ENCODE results near the gene ANTXR2.

Gene ANTXR2

DNA sequence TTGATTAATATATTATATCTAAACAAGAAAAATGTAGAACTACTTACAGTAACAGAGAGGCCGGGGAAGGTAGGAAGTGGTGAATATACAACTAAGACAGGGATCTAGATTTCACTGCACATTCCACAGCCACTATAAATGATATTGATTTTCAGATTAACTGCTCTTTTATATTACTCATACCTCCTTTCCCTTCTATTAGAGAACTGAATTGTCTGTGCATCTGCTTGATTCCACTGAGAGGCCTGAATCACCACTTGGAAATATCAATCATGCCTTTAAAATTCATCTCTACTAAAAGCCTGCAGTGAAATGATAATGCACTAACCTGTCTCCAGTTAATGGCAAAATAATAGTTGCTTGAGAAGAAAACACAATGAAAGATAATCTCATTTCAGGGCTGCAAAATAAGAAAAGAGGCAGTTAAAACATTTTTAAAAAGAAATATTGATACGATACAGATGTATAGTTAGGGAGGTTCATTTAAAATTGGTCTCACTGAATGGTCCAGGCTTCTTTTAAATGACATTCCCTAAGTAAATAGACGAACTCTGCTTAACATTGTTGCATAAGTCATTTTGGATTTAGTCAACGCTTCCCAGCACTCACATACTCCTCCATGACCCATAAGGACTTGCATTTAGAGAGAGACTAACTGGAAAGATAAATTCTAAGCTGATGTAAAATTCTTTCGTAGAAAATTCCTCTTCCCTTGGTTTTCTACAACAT is 3.8 kb downstream of the ANTXR2 start:
- DNase-seq, result no peak

DNA sequence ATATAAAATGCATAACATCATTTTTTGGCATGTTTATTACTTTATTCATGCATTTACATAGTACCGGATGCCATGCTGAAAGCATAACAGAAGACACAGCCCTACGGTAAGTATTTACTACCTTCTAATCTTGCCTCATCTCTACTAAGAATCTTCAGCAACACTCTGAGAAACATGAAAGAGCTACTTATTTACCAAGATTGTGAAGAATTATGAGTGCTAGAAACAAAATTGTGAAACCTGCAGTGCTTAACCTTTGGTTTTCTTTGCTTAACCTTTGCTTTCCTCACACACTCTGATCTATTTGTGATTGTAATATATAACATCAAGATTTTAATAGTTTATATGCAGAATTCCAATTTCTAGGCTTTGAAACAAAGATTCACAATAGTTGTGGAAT is 7.4 kb downstream of the ANTXR2 start:
- no peak for DNase-seq

DNA sequence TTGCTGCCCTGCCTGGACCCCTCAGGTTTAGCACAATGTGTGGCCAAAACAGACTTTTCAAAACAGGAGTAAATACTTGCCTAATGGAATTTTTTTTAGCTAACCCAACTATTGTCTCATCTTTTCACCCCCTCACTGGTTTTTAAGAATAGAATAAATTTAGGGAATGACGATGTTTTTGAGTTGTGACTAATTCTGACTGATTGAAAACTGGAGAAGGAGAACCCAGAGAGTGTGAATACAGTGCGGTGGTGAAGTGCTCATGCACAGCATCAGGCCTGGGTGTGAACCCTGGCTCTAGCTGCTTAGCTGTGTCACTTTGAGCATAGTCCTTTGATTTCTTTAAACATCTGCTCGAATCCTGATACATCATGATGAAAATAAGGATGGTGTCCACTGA is 10.5 kb downstream of the ANTXR2 start:
- no peak for DNase-seq

DNA sequence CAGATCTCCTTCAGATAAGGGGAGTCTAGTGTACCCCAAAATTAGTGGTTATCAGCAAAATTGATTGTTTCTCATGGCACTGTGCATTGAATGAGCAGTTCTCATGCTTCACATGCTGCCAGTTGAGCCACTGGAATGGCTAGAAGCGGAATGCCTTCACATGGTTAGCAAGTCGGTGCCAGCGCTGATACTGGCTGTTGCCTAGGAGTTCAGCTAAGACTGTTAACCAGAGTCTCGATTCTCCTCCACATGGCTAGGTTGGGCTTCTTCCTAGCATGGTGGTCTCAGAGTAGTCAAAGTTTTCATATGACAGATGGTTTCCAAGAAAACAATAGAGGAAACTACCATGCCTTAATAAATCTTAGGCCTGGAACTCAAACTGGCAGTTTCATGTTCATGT is 12.2 kb downstream of the ANTXR2 start:
- DNase-seq, result no peak

DNA sequence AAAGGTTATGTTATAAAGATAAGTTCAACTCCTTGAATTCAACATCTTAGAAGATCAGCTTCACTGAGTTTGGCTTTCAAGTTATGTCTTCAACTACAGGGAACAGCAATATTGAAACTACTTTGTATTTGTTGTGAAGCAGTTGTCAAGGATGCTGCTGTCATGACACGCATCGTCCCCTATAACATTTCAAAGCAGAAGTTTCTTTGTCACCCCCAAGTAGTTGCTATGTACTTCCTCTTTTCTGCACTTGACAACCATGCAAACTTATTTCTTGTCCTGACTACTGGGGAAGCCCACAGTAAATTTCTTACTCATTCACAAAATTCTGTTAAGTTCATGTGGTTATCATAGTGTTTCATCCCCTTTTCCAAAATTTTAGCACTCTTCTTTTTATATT is 14.3 kb downstream of the ANTXR2 start:
- DNase-seq, result no peak

DNA sequence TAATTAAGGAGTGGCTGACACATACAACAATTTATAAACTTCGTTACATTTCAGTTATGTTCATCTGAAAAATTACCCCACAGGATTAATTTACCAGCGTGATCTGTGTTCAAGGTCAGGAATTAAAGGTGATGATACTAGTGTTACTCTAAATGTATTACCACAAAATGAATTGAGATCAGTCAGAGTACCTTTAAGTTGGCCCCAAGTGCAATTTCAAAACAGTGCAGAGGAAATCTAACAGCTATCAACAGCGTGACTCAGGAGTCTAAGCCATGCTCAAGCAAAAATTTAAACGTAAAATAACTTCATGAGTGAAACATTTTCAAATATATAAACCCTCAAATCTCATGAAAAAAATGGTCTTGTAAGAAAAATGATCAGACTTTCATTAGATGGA is 18.7 kb downstream of the ANTXR2 start:
- no peak for DNase-seq

DNA sequence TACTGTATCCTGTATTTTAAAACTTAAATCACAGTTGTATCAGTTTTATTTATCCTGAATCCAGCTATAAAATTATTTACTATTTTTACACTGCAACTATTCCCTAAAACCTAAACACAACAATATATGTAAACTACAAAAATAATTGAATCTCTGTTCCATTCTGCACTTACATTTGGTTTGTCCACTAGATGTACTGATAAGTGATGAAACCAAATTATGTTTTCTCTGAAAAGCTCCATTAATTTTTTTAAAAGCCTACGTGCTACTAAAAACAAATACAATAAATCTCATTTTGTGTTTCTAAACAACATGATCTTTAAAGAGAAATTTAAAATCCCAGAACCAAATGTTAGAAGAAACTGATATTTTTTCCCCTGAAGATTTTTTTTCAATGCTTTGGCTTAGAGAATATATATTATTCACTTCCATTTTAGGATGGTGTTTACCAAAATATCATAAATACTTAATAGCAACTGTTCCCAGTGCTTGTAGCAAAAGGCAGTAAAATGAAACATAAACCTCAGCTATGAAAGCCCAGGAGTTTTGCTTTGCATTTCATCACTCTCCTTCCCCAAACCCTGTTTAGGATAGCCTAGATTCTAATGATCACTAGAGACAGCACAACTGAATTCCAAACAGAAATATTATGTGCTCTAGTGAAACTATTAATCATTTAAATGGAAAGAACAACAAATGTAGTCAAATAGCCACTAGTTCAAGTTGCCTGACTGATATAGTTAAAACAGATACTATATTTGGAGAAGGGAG is 19.7 kb downstream of the ANTXR2 start:
- no peak for DNase-seq

DNA sequence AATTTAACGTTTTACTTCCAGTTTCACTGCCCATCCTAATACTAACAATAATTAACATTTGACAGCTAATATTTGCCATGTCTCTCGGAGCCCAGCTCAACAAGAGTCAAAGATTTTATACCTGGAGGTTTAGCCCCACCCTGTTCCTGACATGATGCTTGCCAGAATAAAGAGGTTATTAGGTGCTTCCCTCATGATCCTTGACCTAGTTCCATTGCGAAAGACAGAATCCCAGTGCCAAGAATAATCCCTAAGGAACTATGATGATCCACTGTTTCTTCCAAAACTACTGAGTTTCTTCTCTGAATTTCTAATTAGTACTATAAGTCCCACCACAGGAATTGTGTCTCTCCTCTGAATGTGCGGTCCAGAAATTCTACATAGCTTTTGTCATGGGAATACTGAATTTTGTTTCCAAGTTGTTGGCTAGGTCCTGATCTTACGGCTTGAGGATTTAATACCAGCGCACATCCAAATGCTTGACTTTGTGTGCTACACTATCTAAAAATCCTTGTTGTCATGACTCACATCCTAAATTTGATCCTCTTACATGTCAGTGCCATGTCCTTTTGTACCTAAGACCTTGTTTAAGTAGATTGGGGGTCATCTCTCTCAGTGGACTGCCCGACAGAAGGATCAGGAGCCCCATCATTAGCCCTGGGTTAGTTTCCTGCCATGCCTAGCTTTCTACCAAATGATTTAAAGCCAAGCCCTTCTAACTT is 23.1 kb downstream of the ANTXR2 start:
- no peak for DNase-seq

DNA sequence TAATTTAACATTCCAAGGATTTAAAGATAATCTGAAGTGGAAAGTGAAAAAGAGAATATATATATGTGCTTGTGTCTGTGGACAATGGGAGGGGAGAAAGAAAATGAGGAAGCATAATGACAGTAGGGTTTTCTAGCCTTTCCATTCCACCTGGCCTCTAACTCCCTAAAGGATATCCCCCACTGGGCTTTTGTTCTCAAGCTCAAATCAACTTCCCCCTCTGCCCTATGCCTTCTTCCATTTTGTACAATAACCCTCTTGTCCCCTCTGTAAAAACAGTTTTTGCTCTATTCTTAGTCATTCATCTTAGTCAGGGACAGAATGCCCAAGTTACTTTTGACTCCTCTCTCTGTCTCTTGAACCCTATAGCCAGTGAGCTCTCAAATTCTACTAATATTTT is 23.6 kb downstream of the ANTXR2 start:
- no peak for DNase-seq

DNA sequence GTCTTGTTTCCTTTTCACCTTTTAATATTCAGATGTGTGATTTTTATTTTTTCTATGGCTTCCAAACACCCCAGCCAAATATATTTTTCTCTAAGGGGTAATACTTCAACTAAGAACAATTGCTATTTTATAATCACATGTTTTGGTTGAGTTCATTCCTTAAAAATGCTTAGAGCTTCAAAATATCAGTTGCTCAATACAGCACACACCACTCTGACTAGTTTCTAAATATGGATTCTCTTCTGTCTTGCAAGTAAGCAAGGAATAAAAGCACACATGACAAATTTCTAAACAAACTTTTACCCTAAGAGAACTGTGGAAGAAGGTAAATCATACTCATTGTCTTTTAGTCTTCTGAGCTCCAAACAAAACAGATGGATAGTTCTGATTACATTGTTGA is 27.2 kb downstream of the ANTXR2 start:
- DNase-seq, result no peak

DNA sequence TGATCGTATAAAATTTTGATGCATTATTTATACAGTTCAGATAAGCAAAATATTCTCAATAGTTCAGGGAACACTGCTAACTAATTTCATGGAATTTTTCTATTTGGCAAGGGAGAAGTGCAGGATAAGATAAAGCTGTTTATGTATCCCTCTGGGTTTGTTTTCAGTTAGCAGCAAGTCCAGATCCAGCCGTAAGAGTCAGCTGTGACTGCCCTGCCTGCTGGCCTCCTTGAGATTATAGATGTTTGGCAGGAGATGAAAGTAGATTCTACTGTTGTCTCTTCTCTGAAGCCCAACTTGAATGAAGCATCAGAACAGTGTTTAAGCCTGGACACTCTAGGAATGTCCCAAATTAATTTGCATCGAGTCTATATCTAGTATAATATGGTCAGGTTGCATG is 29.5 kb downstream of the ANTXR2 start:
- DNase-seq, result no peak

DNA sequence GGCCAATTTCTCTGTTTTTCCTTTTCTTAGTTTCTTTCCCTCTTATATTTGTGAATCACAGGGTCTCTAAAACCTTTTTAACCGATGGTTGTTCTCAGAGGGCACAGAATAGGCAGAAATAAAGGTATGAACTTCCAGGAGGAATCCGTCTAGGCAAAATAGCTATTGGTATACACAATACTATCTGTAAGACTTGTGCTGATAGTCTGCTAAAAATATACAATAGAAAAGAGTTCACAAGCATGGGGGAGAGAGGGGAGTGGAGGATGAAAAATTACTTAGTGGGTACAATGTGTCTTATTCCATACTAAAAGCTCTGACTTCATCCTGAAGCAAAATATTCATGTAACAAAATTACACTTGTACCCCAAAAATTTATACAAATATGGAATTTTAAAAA is 30.2 kb downstream of the ANTXR2 start:
- no peak for DNase-seq

DNA sequence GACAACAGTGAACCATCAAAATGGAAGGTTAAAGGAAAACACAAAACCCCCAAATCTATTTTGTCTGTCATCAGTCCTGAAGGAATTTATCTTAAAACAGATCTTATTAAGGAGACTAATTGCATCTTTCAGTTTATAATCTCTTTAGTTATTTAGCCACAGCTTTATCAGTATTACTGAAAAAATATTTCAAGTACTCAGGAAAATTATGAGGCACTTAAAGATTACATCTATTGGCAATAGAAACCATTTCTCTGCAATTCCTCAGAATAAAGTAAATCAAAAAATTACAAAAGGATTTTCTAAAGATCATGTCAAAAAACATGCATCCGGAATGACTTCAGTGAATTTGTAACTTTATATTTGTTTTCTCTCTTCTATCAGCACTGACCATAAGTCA is 35.2 kb downstream of the ANTXR2 start:
- no peak for DNase-seq

DNA sequence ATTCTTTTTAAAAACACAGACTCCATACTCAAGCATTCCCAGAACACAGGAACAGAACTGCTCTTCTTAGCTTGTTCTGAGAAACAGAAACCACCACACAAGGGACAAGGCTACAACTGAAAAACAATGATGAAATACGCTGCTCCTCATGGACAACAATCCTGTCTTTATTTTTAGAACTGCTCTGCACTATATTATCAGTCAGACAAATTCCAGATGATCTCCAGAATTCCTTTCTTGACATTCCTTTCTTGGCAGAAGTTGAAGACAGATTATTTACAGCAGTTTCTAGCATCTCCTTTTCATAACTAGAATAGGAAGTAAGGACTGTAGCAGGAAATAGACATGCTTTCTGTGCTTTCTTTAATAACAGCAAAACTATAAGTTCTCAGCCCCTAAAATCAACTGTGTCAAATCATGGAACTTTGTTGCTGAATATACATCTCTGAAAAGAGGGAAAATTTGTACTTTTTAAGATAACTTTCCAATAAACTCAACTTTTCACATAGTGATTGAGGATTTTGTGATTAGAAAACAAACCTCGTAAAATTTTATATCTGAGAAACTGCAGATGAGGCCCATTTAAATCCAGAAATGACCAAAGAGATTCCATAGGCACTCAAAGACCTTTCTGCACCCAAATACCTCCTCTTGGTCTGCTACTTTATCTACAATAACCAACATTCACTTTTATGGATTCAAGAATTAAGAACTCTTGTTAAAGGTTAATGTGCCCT is 35.9 kb downstream of the ANTXR2 start:
- no peak for DNase-seq

DNA sequence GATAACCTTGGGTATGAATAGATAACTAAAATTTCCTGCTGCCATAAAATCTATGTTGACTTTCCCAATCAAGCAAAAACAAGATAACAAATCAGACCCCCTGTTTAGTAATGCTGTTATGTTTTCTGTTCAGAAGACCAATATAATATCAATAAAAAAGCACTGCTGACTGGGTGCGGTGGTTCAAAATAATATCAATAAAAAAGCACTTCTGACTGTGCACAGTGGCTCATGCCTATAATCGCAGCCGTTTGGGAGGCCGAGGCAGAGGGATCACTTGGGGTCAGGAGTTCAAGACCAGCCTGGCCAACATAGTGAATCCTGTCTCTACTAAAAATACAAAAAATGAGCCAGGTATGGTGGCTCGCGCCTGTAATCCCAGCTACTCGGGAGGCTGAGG is 36.7 kb downstream of the ANTXR2 start:
- DNase-seq, result no peak

DNA sequence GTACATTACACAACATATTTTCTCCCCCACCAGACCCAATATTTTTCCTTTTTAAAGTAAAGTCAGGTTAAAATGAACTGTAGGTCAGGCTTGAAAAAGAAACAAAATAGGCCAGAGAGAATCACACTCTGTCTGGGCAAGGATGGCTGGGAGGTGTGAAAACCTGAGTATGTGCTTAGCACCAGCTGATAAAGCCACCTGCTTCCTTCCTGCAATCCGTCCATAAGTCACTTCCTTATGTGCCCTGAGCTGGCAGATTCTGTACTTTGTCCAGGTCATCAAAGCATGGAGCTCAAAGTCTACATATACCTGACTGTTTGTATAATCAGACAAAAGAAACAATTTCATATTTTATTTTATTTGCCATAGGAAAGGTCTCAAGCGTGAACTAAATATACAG is 37.7 kb downstream of the ANTXR2 start:
- DNase-seq, result no peak

DNA sequence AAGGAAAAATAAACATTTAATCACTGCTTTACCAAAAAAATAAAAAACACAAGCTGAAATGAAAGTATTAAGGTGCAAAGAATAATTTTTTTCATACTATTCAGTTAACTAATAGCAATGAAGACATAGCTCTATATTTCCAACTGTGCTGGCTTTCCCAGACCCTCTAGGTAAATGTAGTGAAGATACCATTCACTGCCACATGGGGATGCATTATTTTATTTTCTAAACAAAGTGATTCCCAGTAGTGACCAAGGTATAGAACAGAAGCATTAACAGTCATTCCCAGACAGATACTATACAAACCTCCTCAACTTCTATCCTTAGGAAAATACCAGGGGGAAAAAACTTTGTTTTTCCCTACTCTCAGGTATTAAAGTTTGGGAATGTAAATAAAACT is 39.4 kb downstream of the ANTXR2 start:
- DNase-seq, result no peak

DNA sequence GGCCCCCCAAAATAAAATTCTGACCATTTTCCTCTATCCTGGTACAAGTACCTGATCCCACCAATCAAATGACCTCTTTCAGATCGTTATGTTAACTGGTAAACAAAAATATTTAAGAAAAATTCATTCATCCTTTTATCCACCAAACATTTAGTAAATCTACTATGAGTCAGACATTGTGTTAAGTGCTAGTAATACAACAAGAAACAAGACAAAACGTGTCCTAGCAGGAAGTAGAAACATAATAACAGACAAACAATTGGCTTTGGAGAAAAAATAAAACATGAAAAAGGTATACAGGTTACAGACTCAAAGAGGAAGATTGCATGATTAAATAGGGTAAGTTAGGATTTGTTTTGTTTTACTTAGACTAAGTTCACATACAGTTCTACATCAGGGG is 43.7 kb downstream of the ANTXR2 start:
- DNase-seq, result no peak

DNA sequence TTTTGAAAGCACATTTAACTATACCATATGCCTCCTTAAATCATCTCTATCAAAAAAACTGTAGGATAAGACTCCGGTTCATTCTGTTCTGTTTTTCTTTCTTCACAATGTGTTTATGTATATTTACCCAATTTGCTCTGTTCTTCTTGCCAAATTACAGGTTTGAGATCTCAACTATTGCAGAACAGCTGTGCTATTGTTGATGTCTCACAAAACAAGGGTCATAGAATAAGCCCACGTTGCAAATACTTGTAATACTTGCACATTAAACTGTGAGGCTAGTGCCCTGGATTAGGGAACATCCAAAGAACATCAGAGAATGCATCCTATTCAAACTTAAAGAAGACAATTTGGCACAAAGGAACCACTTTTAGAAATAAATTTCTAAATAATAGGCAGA is 45.4 kb downstream of the ANTXR2 start:
- DNase-seq, result no peak

DNA sequence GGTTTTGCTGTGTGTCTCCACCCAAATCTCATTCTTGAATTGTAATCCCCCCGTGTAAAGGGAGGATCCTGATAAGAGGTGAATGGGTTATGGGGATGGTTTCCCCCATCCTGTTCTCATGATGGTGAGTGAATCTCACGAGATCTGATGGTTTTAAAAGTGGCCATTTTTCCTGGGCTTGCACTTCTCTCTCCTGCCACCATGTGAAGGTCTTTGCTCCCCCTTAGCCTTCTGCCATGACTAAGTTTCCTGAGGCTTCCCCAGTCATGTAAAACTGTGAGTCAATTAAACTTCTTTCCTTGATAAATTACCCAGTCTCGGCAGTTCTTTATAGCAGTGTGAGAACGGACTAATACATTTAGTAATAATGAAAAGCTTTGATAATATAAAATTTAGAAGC is 46.9 kb downstream of the ANTXR2 start:
- DNase-seq, result no peak

DNA sequence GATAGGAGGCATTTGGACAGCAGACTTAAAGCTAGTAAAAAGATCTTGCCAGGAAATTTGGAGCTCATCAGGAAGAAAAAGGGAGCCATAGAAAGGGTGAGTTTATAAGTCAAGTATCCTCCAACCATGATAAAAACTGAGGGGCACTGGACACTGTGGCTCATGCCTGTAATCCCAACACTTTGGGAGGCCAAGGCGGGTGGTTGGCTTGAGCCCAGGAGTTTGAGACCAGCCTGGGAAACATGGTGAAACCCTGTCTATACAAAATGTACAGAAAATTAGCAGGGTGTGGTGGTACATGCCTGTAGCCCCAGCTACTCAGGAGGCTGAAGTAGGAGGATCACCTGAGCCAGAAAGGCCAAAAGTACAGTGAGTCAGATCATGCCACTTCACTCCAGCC is 48.7 kb downstream of the ANTXR2 start:
- DNase-seq, result no peak

DNA sequence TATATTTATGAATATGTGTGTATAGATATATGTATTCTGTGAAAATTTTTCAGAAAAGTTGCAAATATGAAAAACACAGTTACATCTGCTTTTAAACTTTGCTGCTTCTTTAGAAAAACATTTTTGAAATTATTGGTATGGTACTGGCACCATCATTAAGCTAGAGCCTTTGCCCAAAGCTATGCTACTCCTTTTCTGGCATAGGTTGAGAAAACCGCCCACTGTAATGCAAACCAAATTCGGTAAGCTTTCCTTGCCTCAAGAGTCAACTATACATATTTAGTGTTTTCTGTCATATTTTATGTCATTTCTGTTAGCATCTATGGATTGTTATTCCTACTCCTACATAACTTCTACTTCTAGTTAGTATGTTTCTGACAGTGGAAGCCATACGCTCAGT is 50.7 kb downstream of the ANTXR2 start:
- no peak for DNase-seq

DNA sequence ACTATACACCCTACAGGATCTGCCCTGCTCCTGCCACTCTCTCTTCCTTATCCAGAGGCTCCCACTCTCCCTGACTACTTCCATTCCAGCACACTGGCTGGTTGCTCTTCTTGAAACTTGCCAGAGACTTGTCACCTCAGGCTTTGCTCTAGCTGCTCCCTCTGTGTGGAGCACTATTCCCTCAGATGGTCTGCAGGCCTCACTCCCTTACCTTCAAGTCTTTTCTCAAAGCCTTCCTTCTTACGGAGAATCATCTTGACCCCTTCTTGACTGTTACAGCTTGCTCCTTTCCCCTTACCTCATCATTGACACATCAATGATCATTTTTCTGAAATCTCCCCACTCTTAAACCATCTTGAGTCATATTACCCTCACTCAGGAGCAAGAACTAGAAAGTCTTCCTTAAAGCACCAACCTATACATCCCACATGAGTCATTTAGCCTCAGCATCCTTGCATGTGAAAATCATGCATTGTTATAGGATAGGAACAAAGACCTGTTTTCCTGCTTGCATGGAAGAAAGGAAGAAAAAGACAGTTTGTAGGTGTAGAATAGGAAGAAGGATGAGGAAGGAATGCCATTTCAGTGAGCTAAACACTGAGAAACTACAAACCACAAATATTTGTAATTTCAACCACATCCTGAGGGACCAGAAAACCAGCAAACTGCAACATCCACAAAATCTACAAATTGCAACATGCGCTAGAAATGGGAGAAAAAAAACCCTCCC is 55.7 kb downstream of the ANTXR2 start:
- DNase-seq, result no peak

All from NCI-H524 (cell line).